ENCODE results near the gene MKRN2OS. TPM values are rescaled to one million over a fixed set of nuclear protein-coding genes. Genes with fewer than 3 reads are reported as not detected.

MKRN2OS gene
- total and polyA plus RNA-seq, 2 donors from 2014 or later: 1.7 TPM; not detected in 1

DNA sequence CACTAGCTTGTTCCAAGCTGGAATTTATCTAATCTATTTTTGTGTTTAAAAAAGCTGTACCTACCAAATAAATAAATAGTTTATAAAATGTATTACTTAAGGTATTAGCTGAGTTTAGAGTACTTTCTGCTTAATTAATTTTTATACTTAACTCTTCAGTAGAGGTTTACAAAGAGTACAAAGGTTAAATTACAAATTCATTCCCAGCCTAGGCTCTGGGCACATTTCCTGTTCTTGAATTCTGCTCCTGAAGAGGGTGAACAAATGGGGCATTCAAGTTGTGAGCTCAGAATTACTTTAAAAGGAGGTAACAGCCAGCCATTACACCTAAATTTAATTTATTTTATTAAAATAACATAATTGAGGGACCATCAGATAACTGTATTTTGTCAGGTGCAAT, 38.0 kb upstream of the MKRN2OS start:
- no peak overlapping the region for H3K4me3 ChIP-seq (ENCODE audit: low read length in 3 of 3)
- H3K27me3 ChIP-seq (ENCODE audit: control insufficient read depth, insufficient read depth, low read length): no peaks in the 10 kb centered on the region
- no peak for DNase-seq
- H3K27ac ChIP-seq (ENCODE audit: low read depth in 2 of 2, low read length in 2 of 2): no peak overlapping the region
- H3K9me3 ChIP-seq (ENCODE audit: control insufficient read depth in 2 of 3, insufficient read depth in 1 of 3, low read length in 3 of 3): no peaks in the 10 kb centered on the region
- H3K36me3 ChIP-seq (ENCODE audit: control insufficient read depth in 2 of 3, insufficient read depth in 3 of 3, low read length in 3 of 3): peaks cover 6 to 38% (median 29%) of the 10 kb centered on the region in 3 donors
- H3K9ac ChIP-seq (ENCODE audit: low read length in 3 of 3): no peak overlapping the region
- peaks cover 0 to 7% (median 0%) of the 10 kb centered on the region in 3 donors for H3K4me1 ChIP-seq (ENCODE audit: control insufficient read depth in 2 of 3, insufficient read depth in 2 of 3, low read depth in 1 of 3, low read length in 3 of 3)
- TF ChIP-seq, protein P1, sequence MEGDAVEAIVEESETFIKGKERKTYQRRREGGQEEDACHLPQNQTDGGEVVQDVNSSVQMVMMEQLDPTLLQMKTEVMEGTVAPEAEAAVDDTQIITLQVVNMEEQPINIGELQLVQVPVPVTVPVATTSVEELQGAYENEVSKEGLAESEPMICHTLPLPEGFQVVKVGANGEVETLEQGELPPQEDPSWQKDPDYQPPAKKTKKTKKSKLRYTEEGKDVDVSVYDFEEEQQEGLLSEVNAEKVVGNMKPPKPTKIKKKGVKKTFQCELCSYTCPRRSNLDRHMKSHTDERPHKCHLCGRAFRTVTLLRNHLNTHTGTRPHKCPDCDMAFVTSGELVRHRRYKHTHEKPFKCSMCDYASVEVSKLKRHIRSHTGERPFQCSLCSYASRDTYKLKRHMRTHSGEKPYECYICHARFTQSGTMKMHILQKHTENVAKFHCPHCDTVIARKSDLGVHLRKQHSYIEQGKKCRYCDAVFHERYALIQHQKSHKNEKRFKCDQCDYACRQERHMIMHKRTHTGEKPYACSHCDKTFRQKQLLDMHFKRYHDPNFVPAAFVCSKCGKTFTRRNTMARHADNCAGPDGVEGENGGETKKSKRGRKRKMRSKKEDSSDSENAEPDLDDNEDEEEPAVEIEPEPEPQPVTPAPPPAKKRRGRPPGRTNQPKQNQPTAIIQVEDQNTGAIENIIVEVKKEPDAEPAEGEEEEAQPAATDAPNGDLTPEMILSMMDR (IDR thresholded peaks at IDR 0.05; ENCODE audit: borderline replicate concordance, extremely low read depth, insufficient read depth): no peak
- intact Hi-C loops (cut with DNase I): no loop called here
- peak; percentile 57 for FAIRE-seq

DNA sequence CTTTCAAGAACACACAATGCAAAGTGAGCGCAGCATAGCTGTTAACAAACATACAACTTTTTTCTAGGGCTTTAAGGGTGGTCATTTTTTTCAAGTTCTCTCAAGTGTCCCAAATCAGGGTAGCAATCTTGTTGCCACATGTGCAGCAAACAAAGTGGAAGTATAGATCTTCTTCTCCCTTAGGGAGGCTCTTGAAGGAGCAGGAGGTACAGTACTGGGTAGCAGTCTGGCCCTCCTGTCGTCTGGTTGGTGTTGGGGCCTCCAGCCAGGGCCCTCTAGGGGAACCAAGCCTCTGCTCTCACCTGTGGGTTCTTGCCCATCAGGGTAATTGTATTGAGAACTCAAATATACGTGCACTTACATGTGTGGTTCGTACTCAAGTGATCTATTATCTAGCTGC, 37.4 kb upstream of the MKRN2OS start:
- Histone ChIP-seq H3K27ac (ENCODE audit: low read depth in 2 of 2, low read length in 2 of 2) (peak overlapping the region in 1 of 2 donors; percentile 30), H3K27me3 (ENCODE audit: control insufficient read depth, insufficient read depth, low read length) (no peaks in the 10 kb centered on the region), H3K4me1 (ENCODE audit: control insufficient read depth in 2 of 3, insufficient read depth in 2 of 3, low read depth in 1 of 3, low read length in 3 of 3) (peaks cover 0 to 7% (median 0%) of the 10 kb centered on the region in 3 donors), H3K4me3 (ENCODE audit: low read length in 3 of 3) (no peak overlapping the region), H3K9ac (ENCODE audit: low read length in 3 of 3) (no peak overlapping the region), H3K9me3 (ENCODE audit: control insufficient read depth in 2 of 3, insufficient read depth in 1 of 3, low read length in 3 of 3) (no peaks in the 10 kb centered on the region), H3K36me3 (ENCODE audit: control insufficient read depth in 2 of 3, insufficient read depth in 3 of 3, low read length in 3 of 3) (peaks cover 6 to 34% (median 25%) of the 10 kb centered on the region in 3 donors)
- intact Hi-C loops (cut with DNase I): no loop called here
- TF ChIP-seq, protein P1 (IDR thresholded peaks at IDR 0.05; ENCODE audit: borderline replicate concordance, extremely low read depth, insufficient read depth): no peak
- no peak for FAIRE-seq
- no peak for DNase-seq

GRCh38 chr3:12579905-12580304, 34.6 kb upstream of the MKRN2OS start:
- H3K4me3 ChIP-seq (ENCODE audit: low read length in 3 of 3): no peak overlapping the region
- peaks cover 0 to 7% (median 0%) of the 10 kb centered on the region in 3 donors for H3K4me1 ChIP-seq (ENCODE audit: control insufficient read depth in 2 of 3, insufficient read depth in 2 of 3, low read depth in 1 of 3, low read length in 3 of 3)
- no peak overlapping the region for H3K9ac ChIP-seq (ENCODE audit: low read length in 3 of 3)
- no peaks in the 10 kb centered on the region for H3K27me3 ChIP-seq (ENCODE audit: control insufficient read depth, insufficient read depth, low read length)
- TF ChIP-seq, protein P1 (IDR thresholded peaks at IDR 0.05; ENCODE audit: borderline replicate concordance, extremely low read depth, insufficient read depth): no peak
- H3K36me3 ChIP-seq (ENCODE audit: control insufficient read depth in 2 of 3, insufficient read depth in 3 of 3, low read length in 3 of 3): peaks cover 0 to 53% (median 33%) of the 10 kb centered on the region in 3 donors
- intact Hi-C loops (cut with DNase I): no loop called here
- no peaks in the 10 kb centered on the region for H3K9me3 ChIP-seq (ENCODE audit: control insufficient read depth in 2 of 3, insufficient read depth in 1 of 3, low read length in 3 of 3)
- DNase-seq (no peak), FAIRE-seq (no peak)
- H3K27ac ChIP-seq (ENCODE audit: low read depth in 2 of 2, low read length in 2 of 2): no peak overlapping the region

- peaks cover 0 to 7% (median 0%) of the 10 kb centered on the region in 3 donors for H3K4me1 ChIP-seq (ENCODE audit: control insufficient read depth in 2 of 3, insufficient read depth in 2 of 3, low read depth in 1 of 3, low read length in 3 of 3)
- intact Hi-C loops (cut with DNase I): no loop called here
- no peak overlapping the region for H3K27ac ChIP-seq (ENCODE audit: low read depth in 2 of 2, low read length in 2 of 2)
- peaks cover 2 to 53% (median 33%) of the 10 kb centered on the region in 3 donors for H3K36me3 ChIP-seq (ENCODE audit: control insufficient read depth in 2 of 3, insufficient read depth in 3 of 3, low read length in 3 of 3)
- FAIRE-seq: no peak
- no peak overlapping the region for H3K9ac ChIP-seq (ENCODE audit: low read length in 3 of 3)
- H3K9me3 ChIP-seq (ENCODE audit: control insufficient read depth in 2 of 3, insufficient read depth in 1 of 3, low read length in 3 of 3): no peaks in the 10 kb centered on the region
- H3K27me3 ChIP-seq (ENCODE audit: control insufficient read depth, insufficient read depth, low read length): no peaks in the 10 kb centered on the region
- TF ChIP-seq, protein P1 (IDR thresholded peaks at IDR 0.05; ENCODE audit: borderline replicate concordance, extremely low read depth, insufficient read depth): no peak
- no peak overlapping the region for H3K4me3 ChIP-seq (ENCODE audit: low read length in 3 of 3)
- DNase-seq: no peak
Measured at GRCh38 chr3:12579456-12579855, 34.2 kb upstream of the MKRN2OS start.

All from kidney (tissue), 14 donors.